Cardiac muscle cell (in vitro differentiated cells and primary cell): ENCODE data around the gene SFT2D1. TPM values are rescaled to one million over a fixed set of nuclear protein-coding genes. Genes with fewer than 3 reads are reported as not detected.

Experiments
- DNase-seq, 2 donors: peaks; one replicate each; pipeline versions ENCODE4 v3.0.0 to v3.0.0-alpha.2; 2010 to 2017; ENCODE audit warnings: low read depth in 1 of 2, low spot score in 1 of 2
- H3K27ac ChIP-seq: fragments of 200-600 bp; sonication (generic); 2 replicates; pipeline ENCODE4 v1.5.1; 2016
- H3K27me3 ChIP-seq: fragments of 200-600 bp; sonication (generic); 2 replicates; pipeline ENCODE4 v1.6.0; 2016; ENCODE audit warnings: control low read depth
- H3K36me3 ChIP-seq: fragments of 200-600 bp; sonication (generic); 2 replicates; pipeline ENCODE4 v1.5.1; 2016; ENCODE audit warnings: control low read depth
- H3K4me1 ChIP-seq: fragments of 200-600 bp; sonication (generic); 2 replicates; pipeline ENCODE4 v1.8.1; 2017; ENCODE audit warnings: low read depth, mild to moderate bottlenecking, mixed run types
- H3K4me3 ChIP-seq: fragments of 200-600 bp; sonication (generic); 2 replicates; pipeline ENCODE4 v1.5.1; 2016; ENCODE audit warnings: mild to moderate bottlenecking
- H3K9me3 ChIP-seq: fragments of 200-600 bp; sonication (generic); 2 replicates; pipeline ENCODE4 v1.5.1; 2017; ENCODE audit warnings: low read depth, mild to moderate bottlenecking, control low read depth
- polyA plus RNA-seq: library from polyadenylated mRNA; unstranded; fragments of >200 nt; fragmentation: Nextera tagmentation; extraction: Ambion mirVana; gene quantifications from 2 replicates; pipeline ENCODE4 v1.2.1, GENCODE V29; 2016
- total RNA-seq: library from RNA; depleted of rRNA; stranded (reverse); fragments of >200 nt; gene quantifications from 2 replicates; pipeline ENCODE4 v1.2.3, GENCODE V29; 2016
- TF ChIP-seq, protein P1 (sequence below): IDR thresholded peaks from 2 replicates; pipeline ENCODE4 v1.5.1; 2012; ENCODE audit warnings: low read depth, mild to moderate bottlenecking, low read length

SFT2D1 gene
- total and polyA plus RNA-seq, 2 experiments from 2014 or later = 36.4 to 63.3 TPM

GRCh38 chr6:166296035-166296883, 46.1 kb downstream of the SFT2D1 start:
- Histone ChIP-seq H3K27ac (no peak overlapping the region), H3K4me3 (no peak overlapping the region), H3K9me3 (no peaks in the 10 kb centered on the region), H3K36me3 (no peaks in the 10 kb centered on the region), H3K27me3 (no peaks in the 10 kb centered on the region), H3K4me1 (no peaks in the 10 kb centered on the region)
- TF ChIP-seq, protein P1, sequence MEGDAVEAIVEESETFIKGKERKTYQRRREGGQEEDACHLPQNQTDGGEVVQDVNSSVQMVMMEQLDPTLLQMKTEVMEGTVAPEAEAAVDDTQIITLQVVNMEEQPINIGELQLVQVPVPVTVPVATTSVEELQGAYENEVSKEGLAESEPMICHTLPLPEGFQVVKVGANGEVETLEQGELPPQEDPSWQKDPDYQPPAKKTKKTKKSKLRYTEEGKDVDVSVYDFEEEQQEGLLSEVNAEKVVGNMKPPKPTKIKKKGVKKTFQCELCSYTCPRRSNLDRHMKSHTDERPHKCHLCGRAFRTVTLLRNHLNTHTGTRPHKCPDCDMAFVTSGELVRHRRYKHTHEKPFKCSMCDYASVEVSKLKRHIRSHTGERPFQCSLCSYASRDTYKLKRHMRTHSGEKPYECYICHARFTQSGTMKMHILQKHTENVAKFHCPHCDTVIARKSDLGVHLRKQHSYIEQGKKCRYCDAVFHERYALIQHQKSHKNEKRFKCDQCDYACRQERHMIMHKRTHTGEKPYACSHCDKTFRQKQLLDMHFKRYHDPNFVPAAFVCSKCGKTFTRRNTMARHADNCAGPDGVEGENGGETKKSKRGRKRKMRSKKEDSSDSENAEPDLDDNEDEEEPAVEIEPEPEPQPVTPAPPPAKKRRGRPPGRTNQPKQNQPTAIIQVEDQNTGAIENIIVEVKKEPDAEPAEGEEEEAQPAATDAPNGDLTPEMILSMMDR = no peak
- DNase-seq = no peak

DNA sequence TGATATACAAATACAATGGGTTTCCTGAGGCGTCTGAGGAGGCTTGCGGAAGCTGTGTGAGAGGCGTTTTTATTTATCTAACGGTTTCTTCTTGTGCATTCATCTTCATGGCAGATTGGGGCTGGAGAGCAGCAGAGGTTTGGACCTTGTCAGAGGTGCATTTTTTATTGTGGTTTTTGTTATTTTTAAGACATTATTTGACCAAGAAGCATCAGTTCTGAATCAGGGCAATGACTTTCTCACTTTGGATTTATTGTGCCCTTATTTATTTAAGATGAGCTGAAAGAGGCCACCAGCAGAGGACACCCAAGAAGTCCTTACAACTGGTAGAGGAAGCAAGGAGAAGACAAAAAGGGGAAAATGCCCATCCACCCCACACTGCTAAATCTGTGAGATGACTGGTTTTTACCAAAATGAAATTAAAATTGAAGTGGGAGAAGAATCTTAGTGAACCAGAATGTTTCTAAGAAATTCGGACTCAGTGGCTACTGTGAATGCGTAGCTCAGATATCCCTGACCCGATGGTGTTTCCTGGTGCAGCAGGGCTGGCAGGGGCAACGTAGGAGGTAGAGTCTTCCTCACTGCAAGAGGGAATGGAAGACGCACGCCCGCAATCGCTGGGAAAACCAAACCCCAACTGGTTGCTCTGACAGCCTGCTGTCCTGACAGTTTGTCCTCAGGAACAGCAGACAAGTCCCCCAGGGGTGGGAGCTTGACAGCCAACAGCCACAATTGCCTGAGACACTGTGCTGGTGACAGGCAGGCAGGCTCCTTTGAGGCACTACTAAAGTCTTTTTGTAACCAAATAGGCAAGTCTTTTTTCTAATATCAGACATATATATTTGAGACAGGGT, 48.4 kb downstream of the SFT2D1 start:
- Histone ChIP-seq H3K27ac (no peak overlapping the region), H3K36me3 (no peaks in the 10 kb centered on the region), H3K4me3 (no peak overlapping the region), H3K27me3 (no peaks in the 10 kb centered on the region), H3K4me1 (no peaks in the 10 kb centered on the region), H3K9me3 (no peaks in the 10 kb centered on the region)
- DNase-seq = no peak
- TF ChIP-seq, protein P1 = no peak

DNA sequence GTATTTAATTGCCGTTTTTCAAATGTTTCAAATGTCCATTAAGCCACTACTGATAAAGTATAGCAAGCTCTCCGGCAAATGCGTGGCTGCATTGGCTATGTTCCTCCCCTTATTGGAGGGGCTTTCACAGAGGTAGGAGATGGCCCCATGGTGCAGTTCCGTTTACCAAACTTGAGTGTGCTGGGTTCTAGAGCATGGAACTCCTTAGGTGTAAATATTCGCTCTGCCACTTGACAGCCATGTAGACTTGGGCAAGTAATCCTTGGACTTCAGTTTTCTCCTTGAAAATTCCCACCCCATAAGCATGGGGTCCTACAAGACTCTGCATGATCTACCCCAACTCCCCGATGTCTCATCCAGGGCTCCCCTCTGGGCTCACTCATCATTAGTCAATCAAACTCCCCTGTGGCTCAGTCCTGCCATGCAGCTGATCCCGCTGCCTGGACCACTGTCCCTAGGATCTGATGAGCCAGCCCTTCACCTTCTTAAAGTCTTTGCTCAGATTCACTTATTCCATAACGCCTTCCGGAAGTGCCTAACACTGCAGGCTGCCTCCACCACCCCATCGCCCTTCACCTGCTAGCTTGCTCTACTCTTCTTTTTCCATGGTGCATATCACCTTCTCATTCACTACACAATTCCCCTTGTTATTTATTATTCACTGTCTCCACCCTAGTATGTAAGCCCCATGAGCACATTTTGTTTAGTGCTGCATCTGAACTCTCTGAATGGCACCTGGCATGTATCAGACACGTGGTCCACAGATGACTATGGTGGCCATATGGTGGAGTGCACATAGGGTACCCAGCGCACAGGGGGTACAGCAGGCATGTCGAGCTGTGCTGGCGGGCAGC, 52.9 kb downstream of the SFT2D1 start:
- Histone ChIP-seq H3K4me3 (no peak overlapping the region), H3K4me1 (no peaks in the 10 kb centered on the region), H3K27ac (no peak overlapping the region), H3K27me3 (no peaks in the 10 kb centered on the region), H3K36me3 (no peaks in the 10 kb centered on the region), H3K9me3 (no peaks in the 10 kb centered on the region)
- DNase-seq = no peak
- TF ChIP-seq, protein P1 = no peak

GRCh38 chr6:166286839-166287271, 55.5 kb downstream of the SFT2D1 start:
- TF ChIP-seq, protein P1 = no peak
- H3K27ac ChIP-seq = peak overlapping the region; percentile 14
- peaks cover 14% of the 10 kb centered on the region for H3K27me3 ChIP-seq
- peak in 1 of 2 donors; percentile 7 for DNase-seq
- no peaks in the 10 kb centered on the region for H3K36me3 ChIP-seq
- no peak overlapping the region for H3K4me3 ChIP-seq
- H3K9me3 ChIP-seq = no peaks in the 10 kb centered on the region
- H3K4me1 ChIP-seq = no peaks in the 10 kb centered on the region

GRCh38 chr6:166285233-166285632, 57.1 kb downstream of the SFT2D1 start:
- H3K9me3 ChIP-seq = no peaks in the 10 kb centered on the region
- TF ChIP-seq, protein P1 = no peak
- peaks cover 14% of the 10 kb centered on the region for H3K27me3 ChIP-seq
- no peak for DNase-seq
- no peak overlapping the region for H3K4me3 ChIP-seq
- H3K4me1 ChIP-seq = no peaks in the 10 kb centered on the region
- no peak overlapping the region for H3K27ac ChIP-seq
- no peaks in the 10 kb centered on the region for H3K36me3 ChIP-seq
